Measurements from ENCODE around the gene ZGPAT.
A peak's percentile ranks its signal among the peaks of the same experiment; 100 is the strongest.

The ZGPAT gene

DNA sequence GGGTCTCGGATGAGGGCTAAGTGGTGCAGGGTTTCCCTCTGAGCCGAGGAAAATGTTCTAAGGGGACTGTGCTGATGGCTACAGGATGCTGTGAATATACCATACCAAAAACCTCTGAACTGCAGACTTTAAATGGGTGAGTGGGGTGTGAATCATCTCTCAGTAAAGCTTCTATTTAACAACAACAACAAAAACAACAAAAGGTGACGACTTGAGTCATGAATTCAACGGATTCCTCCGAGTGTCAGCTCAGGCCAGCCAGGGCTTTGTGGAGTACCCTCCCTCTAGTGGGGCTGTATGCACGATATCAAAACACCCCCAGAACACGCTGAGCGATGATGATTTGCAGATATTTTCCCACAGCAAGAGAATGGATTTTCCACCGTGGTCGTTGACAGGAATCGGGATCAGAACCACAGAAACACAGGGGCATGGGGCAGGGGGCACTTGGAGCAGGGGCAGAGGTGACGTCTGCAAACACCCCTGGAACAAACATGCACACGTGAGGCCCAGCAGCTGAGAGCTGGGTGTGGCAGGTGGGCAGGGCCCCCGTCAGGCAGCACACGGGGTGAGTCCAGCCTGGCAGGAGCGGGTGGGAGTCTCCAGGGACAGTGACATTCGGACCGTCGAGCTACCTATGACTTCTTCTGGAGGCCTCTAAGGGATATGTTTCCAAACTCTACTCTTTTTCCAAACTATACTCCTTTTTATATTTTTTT is 70.4 kb downstream of the ZGPAT start:
- H3K27ac ChIP-seq = no peak overlapping the region
- TF ChIP-seq ZFX (IDR thresholded peaks at IDR 0.05; ENCODE audit: borderline replicate concordance) = no peak
- TF ChIP-seq, protein P1, sequence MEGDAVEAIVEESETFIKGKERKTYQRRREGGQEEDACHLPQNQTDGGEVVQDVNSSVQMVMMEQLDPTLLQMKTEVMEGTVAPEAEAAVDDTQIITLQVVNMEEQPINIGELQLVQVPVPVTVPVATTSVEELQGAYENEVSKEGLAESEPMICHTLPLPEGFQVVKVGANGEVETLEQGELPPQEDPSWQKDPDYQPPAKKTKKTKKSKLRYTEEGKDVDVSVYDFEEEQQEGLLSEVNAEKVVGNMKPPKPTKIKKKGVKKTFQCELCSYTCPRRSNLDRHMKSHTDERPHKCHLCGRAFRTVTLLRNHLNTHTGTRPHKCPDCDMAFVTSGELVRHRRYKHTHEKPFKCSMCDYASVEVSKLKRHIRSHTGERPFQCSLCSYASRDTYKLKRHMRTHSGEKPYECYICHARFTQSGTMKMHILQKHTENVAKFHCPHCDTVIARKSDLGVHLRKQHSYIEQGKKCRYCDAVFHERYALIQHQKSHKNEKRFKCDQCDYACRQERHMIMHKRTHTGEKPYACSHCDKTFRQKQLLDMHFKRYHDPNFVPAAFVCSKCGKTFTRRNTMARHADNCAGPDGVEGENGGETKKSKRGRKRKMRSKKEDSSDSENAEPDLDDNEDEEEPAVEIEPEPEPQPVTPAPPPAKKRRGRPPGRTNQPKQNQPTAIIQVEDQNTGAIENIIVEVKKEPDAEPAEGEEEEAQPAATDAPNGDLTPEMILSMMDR (IDR thresholded peaks at IDR 0.05) = no peak

DNA sequence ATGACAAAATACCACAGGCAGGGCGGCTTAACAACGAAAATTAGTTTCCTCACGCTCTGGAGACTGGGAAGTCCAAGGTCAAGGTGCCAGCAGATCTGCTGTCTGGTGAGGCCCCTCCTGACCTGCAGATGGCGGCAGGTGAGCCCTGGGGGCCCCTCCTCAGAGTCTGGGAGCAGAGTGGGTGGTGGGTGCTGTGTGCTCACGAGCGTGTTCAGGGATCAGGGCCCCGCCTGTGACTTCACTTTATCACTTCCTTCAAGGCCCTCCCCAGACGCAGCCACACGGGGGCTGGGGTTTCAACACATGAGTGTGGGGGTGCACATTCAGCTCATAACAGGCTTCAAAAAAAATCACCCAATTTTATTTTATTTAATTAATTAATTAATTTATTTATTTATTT is 71.0 kb downstream of the ZGPAT start:
- TF ChIP-seq, protein P1 (IDR thresholded peaks at IDR 0.05) = 0 out of 2 replicates have a peak, but pooled peaks have one; percentile 6
- no peak for TF ChIP-seq ZFX (IDR thresholded peaks at IDR 0.05; ENCODE audit: borderline replicate concordance)
- H3K27ac ChIP-seq = no peak overlapping the region

DNA sequence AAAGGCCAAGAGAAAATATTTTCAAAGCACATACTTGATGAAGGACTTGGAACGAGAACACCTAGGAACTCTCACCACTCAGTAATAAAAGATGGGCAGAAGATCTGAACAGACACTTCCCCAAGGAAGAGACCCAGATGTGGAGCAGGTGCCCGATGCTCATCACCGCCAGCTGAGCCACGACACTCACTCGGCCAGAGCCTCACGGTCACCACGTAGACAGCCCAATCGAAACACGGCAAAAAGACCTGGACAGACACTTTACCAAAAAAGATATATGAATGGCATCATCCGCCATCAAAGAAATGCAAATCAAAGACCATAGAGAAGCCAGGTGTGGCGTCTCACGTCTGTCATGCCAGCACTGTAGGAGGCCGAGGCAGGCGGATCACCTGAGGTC is 73.3 kb downstream of the ZGPAT start:
- no peak overlapping the region for H3K27ac ChIP-seq
- TF ChIP-seq, protein P1 (IDR thresholded peaks at IDR 0.05) = no peak
- TF ChIP-seq ZFX (IDR thresholded peaks at IDR 0.05; ENCODE audit: borderline replicate concordance) = no peak

DNA sequence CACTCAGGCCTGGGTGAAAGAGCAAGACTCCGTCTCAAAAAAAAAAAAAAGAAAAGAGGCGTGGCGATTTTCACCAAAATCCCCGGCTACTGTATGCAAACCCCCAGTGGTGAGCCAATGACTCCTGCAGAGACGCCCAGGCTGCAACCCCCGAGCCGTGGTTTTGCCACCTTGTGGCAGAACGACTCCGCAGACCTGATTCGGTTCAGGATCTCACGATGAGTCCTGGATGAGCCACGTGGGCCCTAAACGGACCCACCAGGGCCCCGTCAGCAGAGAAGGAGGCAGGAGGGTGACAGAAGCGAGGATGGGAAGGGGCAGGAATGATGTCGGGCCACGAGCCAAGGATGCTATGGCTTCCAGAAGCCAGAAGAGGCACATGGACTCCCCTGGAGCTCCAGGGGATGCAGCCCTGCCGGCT is 74.2 kb downstream of the ZGPAT start:
- TF ChIP-seq, protein P1 (IDR thresholded peaks at IDR 0.05) = no peak
- no peak overlapping the region for H3K27ac ChIP-seq

DNA sequence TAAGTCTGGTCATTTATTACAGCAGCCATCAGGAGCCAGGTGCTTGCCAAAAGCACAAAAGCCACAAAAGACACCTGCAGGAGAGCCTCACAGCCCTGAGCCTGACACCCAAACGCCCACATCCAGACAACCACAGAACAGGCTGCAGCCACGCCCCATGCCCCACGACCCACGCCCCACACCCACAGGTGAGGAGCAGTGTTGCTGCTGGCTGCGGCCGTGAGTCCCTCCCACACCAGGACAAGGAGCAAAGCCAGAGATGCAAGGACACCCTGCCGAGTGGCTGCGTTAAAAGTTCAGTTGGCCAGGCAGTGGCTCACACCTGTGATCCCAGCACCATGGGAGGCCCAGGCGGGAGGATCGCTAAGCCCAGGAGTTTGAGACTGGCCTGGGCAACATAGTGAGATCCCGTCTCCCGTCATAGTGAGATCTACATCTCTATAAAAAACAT is 74.7 kb downstream of the ZGPAT start:
- TF ChIP-seq, protein P1 (IDR thresholded peaks at IDR 0.05) = no peak
- TF ChIP-seq ZFX (IDR thresholded peaks at IDR 0.05; ENCODE audit: borderline replicate concordance) = no peak
- H3K27ac ChIP-seq = no peak overlapping the region

DNA sequence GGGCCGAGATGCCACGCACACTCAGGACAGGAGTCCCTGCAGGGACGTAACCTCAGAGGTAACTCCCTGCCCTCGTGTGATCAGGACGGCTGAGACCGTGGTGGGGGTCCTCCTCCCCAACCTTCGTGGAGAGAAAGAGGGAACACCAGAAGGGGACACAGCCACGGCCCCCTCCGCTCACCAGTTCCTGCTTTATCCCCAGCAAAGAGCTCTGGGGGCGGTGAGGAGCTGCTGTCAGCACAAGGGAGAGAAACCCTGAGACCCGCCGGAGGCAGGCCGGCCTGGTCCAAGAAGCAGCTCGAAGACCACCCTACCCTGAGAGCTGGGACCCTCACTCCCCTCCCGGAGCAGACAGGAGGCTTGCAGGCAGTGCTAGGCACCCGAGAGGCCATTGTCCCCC is 76.1 kb downstream of the ZGPAT start:
- H3K27ac ChIP-seq = no peak overlapping the region
- TF ChIP-seq, protein P1 (IDR thresholded peaks at IDR 0.05) = no peak
- no peak for TF ChIP-seq ZFX (IDR thresholded peaks at IDR 0.05; ENCODE audit: borderline replicate concordance)

DNA sequence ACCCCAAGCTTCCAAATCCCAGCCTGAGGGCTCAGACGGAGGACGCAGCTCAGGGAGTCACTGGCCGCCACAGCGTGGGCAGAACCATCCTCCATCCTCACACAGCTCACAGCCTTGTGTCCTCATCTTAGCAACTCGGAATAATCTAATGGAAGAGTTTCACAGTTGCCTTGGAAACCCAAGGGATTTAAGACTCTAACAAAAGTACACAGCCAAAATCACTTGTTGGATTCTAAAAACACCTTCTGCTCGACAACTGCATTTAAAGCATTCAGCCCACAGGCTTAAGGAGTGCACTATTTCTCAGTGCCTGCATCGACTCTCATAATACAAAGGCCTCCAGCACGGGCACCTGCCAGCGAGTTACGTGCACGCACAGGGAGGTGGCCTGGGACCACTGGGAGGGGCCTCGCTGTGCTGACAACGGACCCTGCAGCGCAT is 77.9 kb downstream of the ZGPAT start:
- no peak overlapping the region for H3K27ac ChIP-seq
- no peak for TF ChIP-seq ZFX (IDR thresholded peaks at IDR 0.05; ENCODE audit: borderline replicate concordance)
- TF ChIP-seq, protein P1 (IDR thresholded peaks at IDR 0.05) = no peak
